RPMI7951 (cell line): ENCODE measurements around the gene TTC28. TPM values are rescaled to one million over a fixed set of nuclear protein-coding genes. Genes with fewer than 3 reads are reported as not detected.
"Not testable (repeated sequence)": the region's sequence is repeated elsewhere in the genome, so short reads cannot be mapped to it uniquely, and the experiment has no call there.

Source experiments
- DNase-seq: peaks from one replicate; pipeline ENCODE4 v3.0.0-alpha.2; 2012; ENCODE audit warnings: low read depth
- total RNA-seq: library from RNA; depleted of rRNA; stranded (reverse); fragments of >200 nt; shearing (Covaris generic); gene quantifications from 2 replicates; pipeline ENCODE4 v1.2.3, GENCODE V29; 2014

TTC28 gene
- total RNA-seq, 1 experiment from 2014 or later = 0.96 TPM

DNA sequence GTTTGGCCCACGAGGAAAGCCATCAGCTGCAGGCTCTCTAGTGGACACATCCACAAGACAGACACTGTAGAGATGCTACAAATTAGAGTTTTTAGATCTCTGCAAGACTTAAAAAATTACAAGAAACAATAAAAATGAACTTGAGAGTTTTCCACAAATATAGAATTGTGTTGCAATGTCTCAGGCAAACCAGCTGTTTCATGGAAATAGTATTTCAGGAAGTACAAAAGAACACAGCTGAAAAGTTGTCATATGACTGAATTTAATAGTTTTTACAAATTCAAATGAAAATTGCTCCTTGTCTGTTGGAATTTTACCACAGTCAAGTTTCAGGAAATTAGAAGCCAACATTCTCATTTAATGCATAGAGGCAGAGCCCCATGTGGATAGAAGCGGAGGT, 576.0 kb downstream of the TTC28 start:
- DNase-seq = no peak

DNA sequence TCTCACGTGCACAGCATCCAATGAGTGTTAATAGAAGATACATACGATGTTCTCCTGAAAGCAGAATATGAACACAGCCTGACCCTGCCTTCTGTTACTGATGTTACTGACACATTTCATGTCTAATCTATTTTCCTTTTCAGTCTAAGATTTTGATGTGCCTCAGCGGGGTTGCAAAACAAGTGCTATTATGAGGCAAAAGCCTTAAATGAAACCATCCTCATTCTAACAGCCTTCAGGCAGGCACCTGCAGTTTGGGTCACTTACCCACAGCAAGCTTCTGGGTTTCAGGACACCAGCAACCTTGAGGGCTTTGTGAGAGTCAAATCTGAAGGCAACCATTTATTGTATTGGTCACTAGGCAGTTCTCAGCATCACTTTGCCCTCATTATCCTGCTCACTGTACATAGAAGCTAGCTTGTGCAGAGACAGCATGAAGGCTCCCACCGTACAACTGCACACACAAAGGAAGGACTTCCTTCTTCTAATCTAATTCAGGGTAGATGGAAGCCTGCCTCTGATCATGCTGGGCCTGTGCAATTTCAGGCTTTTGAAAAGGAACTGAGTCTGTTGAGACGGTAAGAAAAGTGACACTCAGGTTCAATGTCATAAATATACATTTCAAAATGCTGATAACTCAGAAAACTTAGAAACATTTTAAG, 577.4 kb downstream of the TTC28 start:
- no peak for DNase-seq

DNA sequence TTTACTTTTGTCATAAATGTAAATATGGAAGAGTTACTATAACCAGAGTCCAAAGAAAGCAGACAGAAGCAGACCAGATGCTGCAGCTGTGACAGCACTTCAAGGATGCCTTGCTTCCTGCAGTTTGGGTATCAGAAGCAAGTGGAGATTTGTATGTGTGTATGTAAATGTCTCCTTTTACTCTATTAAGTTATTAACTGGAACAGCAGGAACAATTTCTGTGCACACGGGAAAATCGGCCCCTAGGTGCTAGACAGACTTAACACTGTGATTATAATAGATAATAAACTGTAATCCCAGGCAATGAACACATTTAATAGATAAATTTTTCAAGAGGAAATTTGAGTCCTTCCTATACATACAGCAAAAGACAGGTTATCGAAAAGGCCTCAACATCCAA, 582.0 kb downstream of the TTC28 start:
- no peak for DNase-seq

DNA sequence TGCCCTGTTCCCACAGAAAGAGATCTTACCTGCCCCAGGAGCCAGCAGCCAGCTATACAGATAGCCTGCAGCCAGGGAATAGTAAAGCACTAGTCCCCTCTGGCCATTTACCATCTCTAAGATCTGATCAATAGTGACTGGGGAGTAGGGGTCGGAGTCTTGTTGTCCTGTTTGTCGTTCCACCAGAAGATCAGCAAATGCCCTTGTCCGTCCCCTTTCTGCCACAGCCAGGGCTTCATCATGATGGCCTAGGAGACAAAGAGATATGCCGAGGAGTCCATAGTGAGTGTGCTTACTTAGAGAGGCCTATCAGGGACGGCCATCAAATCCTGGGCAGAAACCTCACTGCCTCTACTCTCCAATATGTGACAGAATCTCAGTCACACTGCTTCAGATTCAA, 583.5 kb downstream of the TTC28 start:
- DNase-seq = no peak

DNA sequence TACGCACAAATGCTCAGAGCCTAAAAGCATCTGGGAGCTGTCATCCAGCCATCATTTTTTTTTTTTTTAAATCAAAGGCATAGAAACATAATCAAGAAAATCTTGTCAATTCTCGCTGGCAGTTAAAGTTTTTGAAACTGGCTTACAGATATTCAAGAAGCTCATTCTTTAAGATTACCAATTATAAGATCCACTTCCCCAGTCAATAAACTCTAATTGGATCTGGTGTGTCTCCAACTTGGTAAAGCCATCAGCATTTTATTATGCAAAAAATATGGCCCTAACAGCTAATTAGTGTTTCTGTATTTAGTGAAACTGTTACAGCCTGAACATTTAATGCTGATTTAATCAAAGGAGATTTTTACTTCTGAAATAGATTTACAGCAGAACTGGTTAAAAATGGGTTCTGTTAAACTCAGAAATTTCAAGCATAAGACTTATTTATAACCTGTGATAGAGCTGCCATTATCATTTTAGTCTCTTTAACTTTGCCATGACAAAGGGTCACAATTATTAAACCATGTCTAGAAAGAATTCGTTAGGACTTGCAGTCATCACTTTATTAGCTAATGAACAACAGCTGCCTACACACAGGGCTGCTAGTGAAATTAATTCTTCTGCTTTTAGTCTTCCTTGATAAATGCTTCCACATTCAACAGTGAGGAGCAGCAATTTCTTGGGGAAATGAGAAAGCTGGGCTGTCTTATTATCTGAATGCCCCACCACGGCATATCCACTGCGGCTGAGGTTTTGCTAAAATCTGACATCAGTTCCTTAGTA, 584.1 kb downstream of the TTC28 start:
- DNase-seq = no peak

DNA sequence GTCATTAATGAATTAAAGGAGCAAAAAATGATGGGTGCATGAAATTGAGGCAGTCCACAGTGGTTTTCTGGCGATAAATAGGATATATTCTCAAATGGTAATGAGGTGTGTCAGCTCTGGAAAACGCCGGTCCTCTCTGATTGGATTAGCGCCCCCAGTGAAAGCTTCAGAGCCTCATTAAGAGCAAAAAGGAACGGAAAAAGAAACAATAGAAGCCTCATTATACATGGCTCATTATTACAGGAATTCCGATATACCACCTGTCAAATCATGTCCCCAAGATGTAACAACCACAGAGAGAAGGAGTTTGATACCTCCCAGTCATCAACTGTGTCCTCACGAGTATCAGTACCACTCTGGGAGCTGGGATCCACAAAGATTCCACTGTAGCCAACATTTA, 584.9 kb downstream of the TTC28 start:
- DNase-seq = no peak

DNA sequence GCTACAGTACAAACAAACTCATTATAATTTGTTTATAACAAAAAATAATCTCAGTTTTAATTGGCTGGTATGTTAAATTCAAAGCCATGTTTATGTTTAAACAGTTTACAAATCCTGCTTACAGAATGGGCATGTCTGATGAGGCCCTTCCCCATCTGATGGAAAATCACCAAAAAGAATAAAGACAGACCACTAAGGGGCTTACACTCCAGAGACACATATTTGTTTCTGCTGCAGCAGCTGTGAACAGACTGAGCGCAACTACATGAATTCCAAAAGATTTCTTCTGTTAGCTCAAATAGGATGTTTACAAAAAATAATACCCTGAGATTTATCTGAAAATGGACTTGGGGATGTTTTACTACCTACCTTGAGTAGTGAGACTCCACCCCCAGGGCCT, 585.9 kb downstream of the TTC28 start:
- no peak for DNase-seq

DNA sequence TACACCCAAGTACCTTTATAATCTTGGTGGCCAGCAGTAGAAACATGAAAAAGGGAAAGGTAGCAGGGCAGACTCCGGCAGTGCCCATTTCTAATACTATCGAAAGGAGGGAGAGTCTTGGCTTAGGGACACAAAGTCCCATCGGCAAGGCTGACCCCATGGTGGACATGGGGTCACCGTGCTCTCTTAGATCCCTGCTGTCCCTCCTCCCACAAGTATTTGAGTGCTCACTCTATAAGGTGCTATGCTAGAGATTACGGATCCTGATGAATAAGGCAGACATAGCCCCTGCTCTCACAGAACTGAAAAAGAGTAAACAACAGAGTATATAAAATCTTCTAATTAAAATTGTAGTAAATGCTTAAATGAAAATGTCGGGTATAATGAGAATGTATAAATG, 588.2 kb downstream of the TTC28 start:
- DNase-seq = no peak

DNA sequence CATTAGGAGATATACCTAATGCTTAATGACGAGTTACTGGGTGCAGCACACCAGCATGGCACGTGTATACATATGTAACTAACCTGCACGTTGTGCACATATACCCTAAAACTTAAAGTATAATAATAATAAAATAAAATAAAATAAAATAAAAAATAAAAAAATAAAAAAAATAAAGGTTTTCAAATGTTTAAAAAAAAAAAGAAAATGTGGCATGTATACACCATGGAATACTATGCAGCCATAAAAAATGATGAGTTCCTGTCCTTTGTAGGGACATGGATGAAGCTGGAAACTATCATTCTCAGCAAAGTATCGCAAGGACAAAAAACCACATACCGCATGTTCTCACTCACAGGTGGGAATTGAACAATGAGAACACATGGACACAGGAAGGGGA, 590.1 kb downstream of the TTC28 start:
- not testable (repeated sequence) for DNase-seq

DNA sequence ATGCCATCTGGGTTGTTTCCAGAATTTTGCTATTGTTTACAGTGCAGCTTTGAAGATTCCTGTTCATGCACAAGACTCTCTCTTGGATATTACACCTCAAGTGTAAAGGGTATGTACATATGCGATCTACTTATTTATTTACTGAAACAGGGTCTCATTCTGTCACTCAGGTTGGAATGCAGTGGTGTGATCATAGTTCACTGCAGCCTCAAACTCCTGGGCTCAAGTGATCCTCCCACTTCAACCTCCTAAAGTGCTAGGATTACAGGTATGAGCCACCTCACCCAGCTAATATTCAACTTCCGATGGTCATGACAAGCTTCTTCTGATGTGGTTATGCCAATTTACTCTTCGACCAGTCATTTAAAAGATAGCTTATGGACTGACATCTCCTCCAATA, 602.5 kb downstream of the TTC28 start:
- no peak for DNase-seq

DNA sequence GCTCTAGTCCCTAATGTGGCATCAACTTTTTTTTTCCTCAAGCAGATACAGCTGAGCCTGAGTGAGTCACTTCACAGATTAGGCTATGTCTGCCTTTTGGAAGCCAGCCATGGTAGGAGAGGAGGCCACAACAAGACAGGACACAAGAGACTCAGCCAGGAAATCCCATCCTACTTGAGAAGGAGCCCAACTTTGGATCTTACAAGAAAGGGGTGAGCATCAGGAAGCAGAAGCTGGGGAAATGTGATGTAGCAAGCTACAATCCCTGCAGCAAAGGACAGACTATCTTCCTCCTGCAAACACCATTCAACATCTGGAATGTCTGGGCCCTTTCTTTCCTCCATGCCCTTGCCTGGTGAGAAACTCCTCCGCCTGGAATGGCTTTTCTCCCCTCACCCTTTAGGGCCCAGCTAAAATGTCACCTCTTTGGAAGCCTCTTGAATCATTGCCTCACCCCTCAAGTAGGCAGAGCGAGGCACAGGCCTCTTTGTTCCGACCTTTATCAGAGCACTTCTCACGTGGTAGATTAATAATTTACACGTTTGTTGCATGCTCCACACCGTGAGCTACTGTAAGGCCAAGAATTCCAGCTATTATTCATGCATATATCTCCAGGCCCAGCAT, 604.2 kb downstream of the TTC28 start:
- DNase-seq = peak; percentile 84

DNA sequence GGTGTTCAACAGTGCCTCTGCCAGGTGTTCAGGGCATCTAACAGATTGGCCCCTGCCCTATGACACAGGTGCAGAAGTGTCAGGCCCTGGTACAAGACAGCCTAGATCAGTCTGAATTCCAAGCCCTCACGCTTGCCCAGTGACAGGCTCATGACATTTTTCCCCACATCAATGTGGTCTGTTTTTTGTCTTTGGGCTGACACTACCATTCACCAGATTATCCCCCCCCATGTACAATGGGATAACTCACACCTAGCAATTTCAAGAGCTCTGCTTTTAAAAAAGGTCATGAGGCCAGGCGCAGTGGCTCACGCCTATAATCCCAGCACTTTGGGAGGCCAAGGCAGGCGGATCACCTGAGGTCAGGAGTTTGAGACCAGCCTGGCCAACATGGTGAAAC, 605.1 kb downstream of the TTC28 start:
- DNase-seq = no peak

DNA sequence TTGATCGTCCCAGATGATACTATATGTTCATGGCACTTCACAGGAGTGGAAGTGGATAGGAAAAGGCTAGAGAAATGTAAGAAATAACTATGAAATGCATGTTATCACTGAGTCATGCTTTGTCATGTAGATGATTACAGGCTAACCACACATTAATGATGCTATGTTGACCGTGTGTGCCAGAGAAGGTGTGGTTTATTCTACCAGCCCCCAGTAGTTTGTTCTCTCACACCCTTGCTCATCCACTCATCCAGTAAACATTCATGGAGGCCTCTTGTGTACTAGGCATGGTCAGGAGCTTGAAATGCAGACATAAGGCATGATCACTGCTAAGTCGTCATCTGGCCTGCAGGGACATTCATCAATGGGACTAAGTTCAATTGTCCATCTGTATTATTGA, 607.6 kb downstream of the TTC28 start:
- DNase-seq = peak; percentile 2

DNA sequence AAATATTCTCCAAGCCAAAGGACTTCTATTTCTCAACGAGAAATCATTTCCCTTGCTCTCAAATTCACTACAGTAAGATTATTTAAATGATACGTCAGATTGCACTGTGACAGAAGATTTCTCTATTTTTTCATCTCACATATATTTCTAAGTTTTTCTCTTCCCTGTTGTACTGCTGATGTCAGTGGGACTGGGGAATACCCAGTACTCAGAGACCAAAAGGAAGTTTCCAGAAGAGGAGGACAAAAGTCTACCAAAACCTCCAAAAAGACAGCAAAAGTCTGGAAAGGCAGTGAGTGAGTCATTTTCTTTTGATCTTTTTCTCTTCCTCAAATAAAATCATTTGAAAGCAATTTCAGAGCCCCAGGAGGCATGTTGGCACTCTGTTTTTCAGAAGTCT, 610.8 kb downstream of the TTC28 start:
- DNase-seq = peak; percentile 6

DNA sequence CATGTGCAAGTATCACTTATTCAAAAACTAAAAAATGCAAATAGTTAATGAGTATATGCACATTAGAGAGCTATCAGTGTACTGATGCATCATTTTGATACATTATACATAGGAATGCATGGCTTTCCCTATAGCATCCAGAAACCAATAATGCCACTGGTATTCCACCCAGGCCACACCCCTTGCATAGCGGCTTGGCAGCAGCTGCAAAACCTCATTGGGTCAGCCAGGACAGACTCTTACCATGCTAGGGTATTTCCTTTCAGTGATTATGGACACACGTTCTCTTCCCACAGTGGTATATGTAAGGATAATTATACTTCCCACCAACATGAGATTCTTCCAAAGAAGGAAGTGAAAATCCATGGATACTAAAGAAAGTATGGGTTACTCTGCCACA, 614.7 kb downstream of the TTC28 start:
- DNase-seq = no peak

DNA sequence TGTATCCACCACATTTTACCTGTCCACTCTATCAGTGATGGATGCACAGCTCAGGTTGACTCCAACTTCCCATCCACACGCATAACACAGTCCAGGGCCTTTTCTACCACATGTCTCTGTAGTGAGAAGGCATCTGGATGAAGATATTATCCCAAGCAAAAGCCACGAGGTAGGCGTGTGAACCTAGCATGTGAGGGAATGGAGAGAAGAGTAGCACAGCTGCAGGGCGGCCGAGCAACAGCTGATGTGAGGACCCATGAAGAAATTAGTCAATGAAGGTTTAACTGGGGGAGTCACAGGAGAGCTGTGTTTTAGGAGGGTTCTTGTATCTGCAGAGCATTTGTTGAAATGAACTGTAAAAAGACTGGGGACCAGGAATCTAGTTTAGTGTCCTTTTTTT, 616.0 kb downstream of the TTC28 start:
- DNase-seq = no peak

DNA sequence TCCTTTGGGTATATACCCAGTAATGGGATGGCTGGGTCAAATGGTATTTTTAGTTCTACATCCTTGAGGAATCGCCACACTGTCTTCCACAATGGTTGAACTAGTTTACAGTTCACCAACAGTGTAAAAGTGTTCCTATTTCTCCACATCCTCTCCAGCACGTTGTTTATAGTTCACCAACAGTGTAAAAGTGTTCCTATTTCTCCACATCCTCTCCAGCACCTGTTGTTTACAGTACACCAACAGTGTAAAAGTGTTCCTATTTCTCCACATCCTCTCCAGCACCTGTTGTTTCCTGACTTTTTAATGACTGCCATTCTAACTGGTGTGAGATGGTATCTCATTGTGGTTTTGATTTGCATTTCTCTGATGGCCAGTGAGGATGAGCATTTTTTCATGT, 619.0 kb downstream of the TTC28 start:
- not testable (repeated sequence) for DNase-seq

DNA sequence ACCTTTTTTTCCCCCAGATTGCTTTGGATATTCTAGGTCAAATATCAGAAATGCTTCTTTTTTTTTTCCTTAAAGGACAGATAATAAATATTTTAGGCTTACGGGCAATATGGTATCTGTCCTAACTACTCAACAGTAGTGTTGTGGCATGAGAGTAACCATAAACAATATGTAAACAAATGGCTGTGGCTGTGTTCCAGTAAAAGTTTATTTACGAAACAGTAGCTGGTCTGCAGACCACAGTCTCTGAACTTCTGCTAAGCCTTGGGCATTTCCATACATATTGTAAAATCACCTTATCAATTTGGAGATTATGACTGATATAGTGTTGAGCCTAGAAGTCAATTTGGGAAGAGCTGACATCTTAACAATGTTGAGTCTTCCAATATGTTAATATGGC, 621.6 kb downstream of the TTC28 start:
- no peak for DNase-seq

DNA sequence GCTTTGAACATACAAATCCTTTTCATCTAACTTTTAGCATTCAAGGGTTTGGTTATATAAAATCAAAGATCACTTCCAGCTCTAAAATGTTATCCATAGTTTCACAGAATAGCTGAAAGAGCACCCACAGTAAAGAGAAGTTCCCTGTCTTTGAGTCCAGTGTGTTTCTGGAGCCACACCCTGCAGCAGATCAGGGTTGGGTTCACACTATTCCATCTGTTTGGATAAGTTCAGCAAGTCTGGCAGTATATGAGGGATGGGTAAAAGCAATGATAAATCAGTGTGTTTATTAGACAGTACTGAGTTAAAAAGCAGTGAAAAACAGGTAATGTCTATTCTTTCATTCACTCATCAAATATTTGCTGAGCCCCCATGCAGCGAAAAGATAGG, 624.8 kb downstream of the TTC28 start:
- no peak for DNase-seq

DNA sequence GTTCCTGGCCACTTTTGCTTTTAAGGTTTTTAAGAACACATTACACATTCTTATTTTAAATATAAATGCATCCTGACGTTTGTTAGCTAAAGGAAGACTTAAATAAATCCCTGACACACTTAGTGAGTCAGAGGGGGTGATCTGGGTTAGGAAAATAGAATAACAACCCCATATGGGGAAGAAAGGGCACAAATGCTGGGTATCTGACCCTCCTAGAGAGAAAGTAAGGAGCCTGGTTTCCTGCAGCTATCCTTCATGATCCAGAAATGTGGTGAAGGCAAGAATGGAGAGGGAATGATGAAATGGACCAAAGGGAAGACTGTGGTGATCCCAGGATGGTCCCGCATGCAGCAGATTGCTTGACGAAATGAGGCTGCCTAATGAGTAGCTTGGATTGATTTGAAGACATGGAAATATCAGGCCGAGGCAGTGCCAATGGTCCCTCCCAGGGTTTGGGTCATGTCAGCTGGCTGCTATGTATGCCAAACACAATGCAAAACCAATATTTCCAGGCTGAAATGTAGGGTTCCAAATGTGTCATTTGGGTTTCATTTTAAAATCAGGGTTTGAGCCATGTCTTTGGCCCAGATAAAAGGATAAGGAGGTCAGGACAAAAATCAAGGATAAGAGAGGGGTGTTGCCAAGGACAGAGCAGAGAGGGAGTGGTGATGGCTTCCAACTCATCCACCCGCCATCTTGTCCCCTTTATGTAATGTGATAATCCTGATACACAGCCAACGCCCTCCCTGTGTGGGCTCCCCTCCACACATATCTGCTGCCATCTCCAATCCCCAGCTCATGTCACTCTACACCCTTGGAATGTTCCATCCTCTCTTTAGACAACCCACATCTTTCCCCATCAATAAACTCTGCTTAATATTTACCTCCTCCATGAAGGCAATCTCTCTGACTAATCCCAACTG, 625.5 kb downstream of the TTC28 start:
- DNase-seq = no peak

DNA sequence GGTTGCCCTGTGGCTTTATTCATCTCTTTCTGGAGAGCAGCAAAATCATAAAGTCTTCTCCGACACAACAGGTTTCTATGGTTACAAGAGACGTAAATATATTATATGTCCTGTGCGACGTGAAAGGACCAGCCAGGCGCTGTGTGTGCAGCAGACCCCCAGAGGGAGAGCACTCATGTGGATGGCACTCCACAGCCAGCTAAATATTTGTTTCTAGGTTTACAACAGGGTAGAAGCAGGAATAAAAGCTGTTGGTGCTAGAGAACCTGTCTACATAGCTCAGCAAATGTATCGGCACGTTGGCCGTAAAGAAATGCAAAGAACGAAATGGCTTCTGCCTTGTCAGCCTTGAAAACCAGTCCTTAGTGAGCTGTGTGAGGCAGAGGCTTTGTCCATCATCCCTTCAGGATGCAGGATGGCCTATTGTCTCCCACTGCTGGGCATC, 626.8 kb downstream of the TTC28 start:
- DNase-seq = no peak

DNA sequence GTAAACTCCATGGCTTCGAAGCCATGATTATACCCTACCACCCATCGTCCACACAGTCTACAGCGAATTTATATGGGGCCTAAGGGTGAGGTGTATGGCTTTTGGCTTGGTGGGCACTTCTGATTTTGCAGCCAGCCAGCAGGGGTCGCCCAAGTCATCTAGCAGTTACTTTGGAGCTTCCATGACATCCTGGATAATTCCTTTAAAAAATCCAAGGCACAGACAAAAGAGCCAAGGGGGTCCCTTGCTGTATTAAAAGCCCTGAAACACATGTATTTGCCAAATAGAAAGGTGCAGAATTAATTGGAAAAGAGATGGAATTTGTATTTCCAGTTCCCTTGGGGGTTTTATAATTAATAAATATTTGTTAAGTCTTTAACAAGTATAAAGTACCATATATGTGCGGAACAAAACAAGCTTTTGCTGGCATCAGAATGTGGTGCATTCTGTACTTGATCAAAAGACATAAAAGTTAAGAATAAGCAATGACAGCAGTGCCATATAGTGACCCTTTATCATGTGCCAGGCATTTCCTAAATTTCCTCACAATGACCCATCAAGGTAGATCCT, 627.8 kb downstream of the TTC28 start:
- DNase-seq = peak; percentile 43
